Posterior vena cava (tissue), 2 donors: ENCODE results near the gene STK24. TPM values are rescaled to one million over a fixed set of nuclear protein-coding genes. Genes with fewer than 3 reads are reported as not detected.

Experiments
- DNase-seq: peaks from one replicate; pipeline ENCODE4 v3.0.0-alpha.2; 2020; ENCODE audit warnings: low spot score
- intact Hi-C, 2 donors: fragments of 100-400 bp; cut with DNase I; formaldehyde crosslinking; loops; one replicate each; pipeline versions ENCODE4 v1.14.1 to v1.14.2; 2022 to 2023
- total RNA-seq, 2 donors: library from RNA; stranded (reverse); fragmentation: NEBNext Ultra II Directional; extraction: Animal tissue kit (Norgen Biotek cat#: 25700); gene quantifications; one replicate each; pipeline ENCODE4 v1.2.1, GENCODE V29; 2021
- donor health status: DM: yes; HTN: yes; CAD: no.
- donor health status: DM: yes; HTN: yes; CAD: no.

The STK24 gene
- total RNA-seq, 2 donors from 2014 or later: 57.3 to 62.6 TPM

GRCh38 chr13:98439126-98439828, 137.6 kb downstream of the STK24 start:
- no peak for DNase-seq
- intact Hi-C loops: no loop called here

- no peak for DNase-seq
- intact Hi-C loops: no loop called here
Observed at GRCh38 chr13:98438246-98439125, 138.4 kb downstream of the STK24 start.

GRCh38 chr13:98436233-98436910, 140.5 kb downstream of the STK24 start:
- intact Hi-C loops: no loop called here
- no peak for DNase-seq

DNA sequence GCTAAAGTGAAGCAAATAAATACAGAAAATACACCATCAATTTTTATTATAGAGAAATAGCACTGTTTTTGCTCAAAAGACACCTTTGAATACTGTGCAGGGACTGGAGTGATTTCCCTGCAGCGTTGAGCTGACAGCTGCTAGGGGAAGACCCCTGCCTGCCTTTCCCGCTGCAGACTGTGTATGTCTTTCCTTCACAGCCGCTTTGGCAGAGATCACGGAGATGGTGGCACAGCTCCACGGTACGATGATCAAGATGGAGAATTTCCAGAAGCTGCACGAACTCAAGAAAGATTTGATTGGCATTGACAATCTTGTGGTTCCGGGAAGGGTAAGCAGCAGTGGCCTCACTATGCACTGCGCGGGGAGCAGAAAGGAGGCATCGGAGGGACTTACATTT, 141.5 kb downstream of the STK24 start:
- intact Hi-C loops: no loop called here

GRCh38 chr13:98434060-98434459, 142.8 kb downstream of the STK24 start:
- intact Hi-C loops: no loop called here
- DNase-seq: peak; percentile 58

More for the DNA sequence above, 141.5 kb downstream of the STK24 start:
- peak; percentile 13 for DNase-seq

DNA sequence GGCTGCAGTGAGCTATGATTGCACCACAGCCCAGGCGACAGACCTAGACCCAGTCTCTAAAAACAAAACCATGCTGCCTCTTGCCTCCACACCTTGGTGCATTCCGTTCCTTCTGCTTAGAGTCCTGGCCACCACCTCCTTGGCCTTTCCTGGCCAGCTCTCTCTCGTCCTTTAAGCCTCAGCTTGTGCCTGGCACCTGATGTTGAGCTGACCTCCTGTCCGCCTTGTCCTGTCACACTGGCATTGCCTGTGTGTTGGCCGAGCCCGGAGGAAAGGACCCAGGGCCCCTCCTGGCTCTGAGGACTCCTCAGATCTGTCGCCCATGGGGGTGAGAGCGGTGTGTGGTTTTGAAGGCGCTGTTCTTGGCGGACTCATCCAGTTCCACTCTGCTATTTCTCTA, 143.3 kb downstream of the STK24 start:
- peak; percentile 43 for DNase-seq
- intact Hi-C loops: no loop called here

DNA sequence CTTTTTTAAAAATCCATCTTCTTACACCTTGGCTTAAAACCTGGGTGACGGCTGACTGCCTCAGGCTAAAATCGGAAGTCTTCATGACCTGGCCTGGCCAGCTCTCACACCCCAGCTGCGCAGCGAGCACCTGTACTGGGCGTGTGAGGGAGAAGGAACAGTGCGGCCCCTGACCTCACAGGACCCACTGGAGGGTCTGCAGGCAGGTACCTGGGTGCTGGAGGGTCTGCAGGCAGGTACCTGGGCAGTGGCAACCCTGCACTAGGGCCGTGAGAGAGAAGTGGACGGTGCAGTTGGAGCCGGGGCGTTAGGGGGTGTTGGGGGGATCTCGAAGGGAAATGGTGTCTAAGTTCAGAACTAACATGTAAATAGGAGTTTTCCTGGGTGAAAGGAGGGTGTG, 144.3 kb downstream of the STK24 start:
- DNase-seq: peak; percentile 71
- intact Hi-C loops: no loop called here

DNA sequence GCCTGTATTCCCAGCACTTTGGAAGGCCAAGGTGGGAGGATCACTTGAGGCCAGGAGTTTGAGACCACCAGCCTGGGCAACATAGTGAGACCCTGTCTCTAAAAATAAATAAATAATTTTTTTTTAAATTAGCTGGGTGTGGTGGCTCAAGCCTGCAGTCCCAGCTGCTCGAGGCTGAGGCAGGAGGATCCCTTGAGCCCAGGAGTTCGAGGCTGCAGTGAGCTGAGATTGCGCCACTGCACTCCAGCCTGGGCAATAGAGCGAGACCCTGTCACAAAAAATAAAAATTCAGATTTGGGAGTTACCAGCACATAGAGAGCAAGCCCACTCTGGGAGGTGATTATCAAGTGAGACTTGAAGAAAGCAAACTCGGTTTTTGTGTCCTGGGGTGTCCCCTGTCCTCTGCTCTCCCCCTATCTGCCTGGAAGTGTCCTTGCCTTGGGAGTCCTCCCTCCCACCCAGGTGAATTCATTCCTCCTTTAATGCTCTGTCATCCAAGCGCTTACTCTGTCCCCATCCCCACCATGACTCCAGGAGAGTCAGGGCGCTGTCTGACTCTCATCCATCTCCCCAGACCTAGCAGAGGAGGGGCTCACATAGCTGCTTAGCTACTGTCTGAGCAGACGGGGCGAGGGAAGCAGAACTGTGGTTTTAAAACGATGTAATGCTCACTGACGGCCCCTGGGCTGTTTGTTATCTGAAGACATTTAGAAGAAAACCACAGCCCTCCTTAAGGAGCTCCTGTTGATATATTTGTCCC, 146.8 kb downstream of the STK24 start:
- DNase-seq: peak; percentile 19
- intact Hi-C loops: no loop called here

DNA sequence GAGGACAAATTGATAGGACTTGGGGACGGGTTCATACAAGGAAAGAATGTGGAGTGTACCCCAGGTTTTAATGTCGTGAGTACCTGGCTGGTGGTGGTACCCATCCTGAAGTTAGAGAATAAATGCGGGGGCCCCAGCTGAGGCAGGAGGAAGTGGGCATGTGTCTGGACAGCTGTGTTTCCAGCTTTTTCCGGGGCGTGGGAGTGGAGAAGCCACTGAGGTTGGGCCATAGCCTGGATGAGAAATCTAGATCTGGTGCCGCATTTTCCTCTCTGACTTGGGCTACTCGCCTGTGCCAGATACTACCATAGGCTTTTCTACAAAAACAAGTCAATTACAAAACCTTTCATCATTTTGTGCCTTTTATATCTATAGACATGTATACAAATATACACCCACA, 147.4 kb downstream of the STK24 start:
- intact Hi-C loops: no loop called here
- peak; percentile 35 for DNase-seq

GRCh38 chr13:98429081-98429480, 147.8 kb downstream of the STK24 start:
- intact Hi-C loops: no loop called here
- DNase-seq: peak; percentile 59

DNA sequence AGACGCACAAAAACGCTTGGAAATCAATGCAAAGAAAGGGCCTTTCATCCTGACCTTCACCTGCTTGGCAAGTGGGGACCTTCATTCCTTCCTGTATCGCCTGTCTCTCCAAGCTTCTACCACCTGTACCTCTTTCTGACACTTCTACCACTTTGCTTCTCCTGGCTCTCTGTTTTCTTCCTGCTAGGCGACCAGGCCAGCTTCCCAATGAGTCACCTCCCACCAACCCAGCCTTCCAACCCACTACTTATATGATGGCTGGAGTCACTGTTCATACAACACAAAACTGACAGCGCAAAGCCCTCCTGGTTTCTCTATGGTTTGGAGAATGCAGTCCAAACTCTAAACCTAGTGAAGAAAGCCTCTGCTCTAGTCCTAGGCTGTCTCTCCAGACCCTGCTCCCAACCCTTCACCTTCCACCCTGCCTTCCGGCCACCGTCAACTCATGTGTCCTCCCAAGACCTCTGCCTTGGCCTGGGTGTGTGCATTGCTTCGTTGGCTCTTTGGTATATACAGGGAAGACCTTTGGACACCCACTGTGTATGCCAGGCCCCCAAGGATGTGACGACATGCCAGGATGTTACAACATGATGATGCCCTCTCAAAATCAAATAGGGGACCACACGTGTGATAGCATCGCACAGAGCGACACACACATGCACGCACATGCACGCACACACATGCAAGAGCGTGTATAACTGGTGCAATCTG, 148.5 kb downstream of the STK24 start:
- intact Hi-C loops: no loop called here
- peak; percentile 61 for DNase-seq

DNA sequence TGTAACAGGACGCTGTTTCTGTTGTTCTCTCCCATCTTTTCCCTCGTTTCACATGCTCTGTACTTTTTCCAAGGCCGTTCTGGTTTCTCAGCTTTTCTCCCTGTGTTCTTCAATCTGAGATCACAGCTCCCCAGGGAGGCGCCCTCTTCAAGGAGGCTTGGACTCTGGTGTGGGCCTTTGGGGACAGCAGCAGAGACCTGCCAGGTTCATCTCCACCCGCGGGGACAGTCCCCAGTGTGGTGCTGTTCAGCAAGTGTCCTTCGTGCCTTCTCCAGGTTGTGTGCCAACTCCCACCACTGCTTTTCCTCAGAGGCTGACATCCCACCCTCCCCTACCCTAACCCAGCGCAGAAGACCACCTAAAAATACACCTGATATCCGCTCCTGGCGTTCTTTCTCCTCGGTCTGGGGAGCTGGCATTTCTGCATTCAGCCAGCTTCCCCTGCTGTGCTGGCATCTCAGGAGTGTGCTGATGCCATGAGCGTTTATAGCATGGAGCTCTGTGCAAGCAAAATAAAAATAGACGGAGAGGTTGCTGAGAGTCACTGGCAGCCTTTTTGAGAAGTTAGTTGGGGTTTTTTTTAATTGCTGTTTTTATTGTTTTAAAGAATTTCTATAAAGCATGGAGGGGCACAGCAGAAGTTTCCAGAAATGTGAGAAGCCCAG, 149.4 kb downstream of the STK24 start:
- intact Hi-C loops: no loop called here
- peak; percentile 76 for DNase-seq

DNA sequence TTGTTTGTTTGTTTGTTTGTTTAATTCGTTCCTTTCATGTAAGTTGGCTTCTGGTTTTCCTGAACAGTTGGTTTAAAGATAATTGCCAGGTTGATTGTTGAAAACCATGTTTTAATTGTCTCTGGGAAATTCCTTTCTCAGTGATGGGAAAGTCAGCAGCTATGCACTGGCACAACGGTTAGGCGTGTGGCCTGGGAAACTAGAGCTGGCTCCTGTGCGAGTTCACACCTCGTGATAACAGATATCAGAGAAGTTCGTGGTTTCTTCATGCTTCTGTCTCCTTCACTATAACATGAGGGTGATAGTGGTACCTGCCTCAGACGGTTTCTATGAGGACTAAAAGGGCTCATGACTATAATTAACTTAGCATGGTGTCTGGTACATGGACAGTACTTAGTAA, 153.5 kb downstream of the STK24 start:
- DNase-seq: peak; percentile 46
- intact Hi-C loops: no loop called here

DNA sequence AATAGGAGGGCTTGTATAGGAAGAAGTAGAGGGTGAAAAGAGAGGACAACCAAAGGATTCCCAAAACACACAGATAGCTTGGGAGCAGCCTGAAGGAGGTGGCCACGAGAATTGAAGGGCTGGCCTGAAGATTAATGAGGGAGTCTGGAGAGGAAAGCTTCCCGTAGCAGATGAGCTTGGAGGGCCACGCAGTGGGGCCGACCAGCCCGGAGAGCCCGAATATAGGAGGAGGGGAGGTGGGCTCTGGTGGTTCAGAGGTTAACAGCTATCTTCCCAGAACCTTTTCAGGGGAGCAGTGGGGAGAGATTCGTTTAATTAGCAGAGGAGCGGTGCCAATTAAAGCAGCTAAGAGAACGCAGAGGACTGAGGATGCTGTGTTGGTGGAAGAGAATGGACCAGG, 154.9 kb downstream of the STK24 start:
- peak; percentile 36 for DNase-seq
- intact Hi-C loops: no loop called here

GRCh38 chr13:98420554-98421175, 156.2 kb downstream of the STK24 start:
- peak; percentile 43 for DNase-seq
- intact Hi-C loops: no loop called here

DNA sequence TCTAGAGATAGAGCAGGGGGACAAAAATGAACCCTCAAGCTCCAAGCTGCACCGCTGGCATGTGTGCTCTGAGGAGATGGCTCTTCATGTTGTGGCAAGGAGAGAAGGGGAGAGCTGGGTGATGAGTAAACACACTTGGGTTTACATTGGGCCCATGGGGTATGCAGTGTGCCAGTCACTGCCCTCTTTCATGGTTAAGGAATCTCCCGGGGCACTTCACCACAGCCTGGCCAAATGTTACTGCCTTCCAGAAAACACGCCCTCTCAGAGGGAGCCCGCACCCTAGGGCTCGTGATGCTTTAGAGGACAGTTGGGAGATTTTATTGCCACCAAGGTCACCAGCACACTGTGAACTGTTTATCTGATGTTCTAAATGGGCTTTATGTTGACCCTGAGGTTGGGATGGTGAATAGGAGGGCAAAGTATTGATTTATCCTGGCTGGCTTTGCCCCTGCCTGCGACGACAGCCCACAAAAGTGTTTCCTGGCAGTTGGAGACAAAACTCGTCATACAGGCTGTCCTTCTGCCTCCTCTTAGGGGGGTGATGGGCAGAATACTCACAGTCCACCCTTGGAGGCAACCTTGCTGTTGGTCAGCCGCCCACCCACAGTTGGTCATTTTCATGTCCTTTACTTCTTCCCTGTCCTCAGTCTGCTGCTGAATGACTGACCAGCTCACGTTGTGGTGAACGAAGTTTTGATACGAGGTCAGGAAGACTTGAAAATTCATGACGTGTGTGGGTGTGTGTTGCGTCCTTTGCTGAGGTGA, 156.9 kb downstream of the STK24 start:
- intact Hi-C loops: loop anchor here in 1 of 2 donors (10.0 kb wide), 1 partner anchor 285 kb away; no protein-coding TSS in a partner anchor
- peak; percentile 43 for DNase-seq

DNA sequence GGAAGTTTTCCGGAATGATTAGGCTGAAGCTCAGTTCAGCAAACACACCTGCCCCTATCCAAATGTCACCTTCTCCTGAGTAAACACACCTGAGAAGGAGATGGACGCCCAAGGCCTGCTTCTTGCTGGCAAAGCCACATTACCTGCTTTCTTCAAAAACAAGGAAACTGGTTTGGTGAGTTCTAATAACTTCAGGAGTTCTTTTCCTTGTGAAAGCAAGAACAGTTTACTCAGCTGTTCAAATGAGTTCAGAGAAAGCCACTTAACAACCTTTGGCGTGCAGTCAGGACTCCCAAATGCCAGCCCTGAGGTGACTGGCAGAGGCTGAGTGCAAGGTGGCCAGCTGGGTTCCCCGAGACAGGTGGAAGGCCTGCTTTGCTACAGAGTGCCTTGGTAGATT, 160.5 kb downstream of the STK24 start:
- peak; percentile 42 for DNase-seq

More for the DNA sequence above, 160.5 kb downstream of the STK24 start:
- intact Hi-C loops: loop anchor here in 1 of 2 donors (10.0 kb wide), 1 partner anchor 282 kb away; no protein-coding TSS in a partner anchor
